ENCODE results near the gene MED4.

- TF ChIP-seq CTCF (IDR thresholded peaks at IDR 0.05) (no peak), POLR2A (IDR thresholded peaks at IDR 0.05) (no peak), EP300 (IDR thresholded peaks at IDR 0.05) (no peak)
These were observed 21.9 kb upstream of the MED4 start for GRCh38 chr13:48116808-48117207.
